Measurements from ENCODE around the gene CFAP410. TPM values are rescaled to one million over a fixed set of nuclear protein-coding genes. Genes with fewer than 3 reads are reported as not detected.

CFAP410 gene
- total RNA-seq, 4 donors from 2014 or later = 23.8 to 44.8 (median 26.0) TPM

- H3K4me3 ChIP-seq = no peak overlapping the region
- H3K4me1 ChIP-seq = no peaks in the 10 kb centered on the region
- H3K9me3 ChIP-seq = no peaks in the 10 kb centered on the region
- H3K27ac ChIP-seq = no peak overlapping the region
- no peak for DNase-seq
- H3K27me3 ChIP-seq = no peaks in the 10 kb centered on the region
- TF ChIP-seq CTCF (IDR thresholded peaks at IDR 0.05) (no peak), POLR2A (IDR thresholded peaks at IDR 0.05) (no peak)
- intact Hi-C loops (cut with DNase I; ENCODE audit: low total_unique reads) = no loop called here
- no peaks in the 10 kb centered on the region for H3K36me3 ChIP-seq
These were observed 5.5 kb downstream of the CFAP410 start for GRCh38 chr21:44333509-44334328.

GRCh38 chr21:44332965-44333364 lies 6.2 kb downstream of the CFAP410 start:
- H3K9me3 ChIP-seq = no peaks in the 10 kb centered on the region
- H3K4me1 ChIP-seq = no peaks in the 10 kb centered on the region
- TF ChIP-seq CTCF (IDR thresholded peaks at IDR 0.05) (no peak), POLR2A (IDR thresholded peaks at IDR 0.05) (no peak)
- intact Hi-C loops (cut with DNase I; ENCODE audit: low total_unique reads) = no loop called here
- no peak overlapping the region for H3K27ac ChIP-seq
- DNase-seq = no peak
- no peaks in the 10 kb centered on the region for H3K36me3 ChIP-seq
- H3K27me3 ChIP-seq = no peaks in the 10 kb centered on the region
- no peak overlapping the region for H3K4me3 ChIP-seq

GRCh38 chr21:44332383-44332782 lies 6.8 kb downstream of the CFAP410 start:
- H3K36me3 ChIP-seq = no peaks in the 10 kb centered on the region
- TF ChIP-seq CTCF (IDR thresholded peaks at IDR 0.05) (no peak), POLR2A (IDR thresholded peaks at IDR 0.05) (no peak)
- no peak overlapping the region for H3K4me3 ChIP-seq
- no peaks in the 10 kb centered on the region for H3K9me3 ChIP-seq
- DNase-seq = no peak
- H3K27me3 ChIP-seq = no peaks in the 10 kb centered on the region
- no peak overlapping the region for H3K27ac ChIP-seq
- intact Hi-C loops (cut with DNase I; ENCODE audit: low total_unique reads) = no loop called here
- H3K4me1 ChIP-seq = no peaks in the 10 kb centered on the region

GRCh38 chr21:44331650-44332307 lies 7.4 kb downstream of the CFAP410 start:
- H3K27ac ChIP-seq = no peak overlapping the region
- intact Hi-C loops (cut with DNase I; ENCODE audit: low total_unique reads) = no loop called here
- H3K36me3 ChIP-seq = no peaks in the 10 kb centered on the region
- no peak for DNase-seq
- no peaks in the 10 kb centered on the region for H3K27me3 ChIP-seq
- H3K4me1 ChIP-seq = no peaks in the 10 kb centered on the region
- no peaks in the 10 kb centered on the region for H3K9me3 ChIP-seq
- TF ChIP-seq CTCF (IDR thresholded peaks at IDR 0.05) (no peak), POLR2A (IDR thresholded peaks at IDR 0.05) (no peak)
- no peak overlapping the region for H3K4me3 ChIP-seq

- no peaks in the 10 kb centered on the region for H3K4me1 ChIP-seq
- TF ChIP-seq POLR2A (IDR thresholded peaks at IDR 0.05) (no peak), CTCF (IDR thresholded peaks at IDR 0.05) (no peak)
- intact Hi-C loops (cut with DNase I; ENCODE audit: low total_unique reads) = no loop called here
- no peak overlapping the region for H3K4me3 ChIP-seq
- no peaks in the 10 kb centered on the region for H3K36me3 ChIP-seq
- no peak overlapping the region for H3K27ac ChIP-seq
- no peaks in the 10 kb centered on the region for H3K9me3 ChIP-seq
- no peaks in the 10 kb centered on the region for H3K27me3 ChIP-seq
- DNase-seq = no peak
These were observed 8.0 kb downstream of the CFAP410 start for GRCh38 chr21:44331209-44331608.

All from uterus (tissue), 4 donors.